ENCODE data around the gene LCA5.

LCA5 gene

DNA sequence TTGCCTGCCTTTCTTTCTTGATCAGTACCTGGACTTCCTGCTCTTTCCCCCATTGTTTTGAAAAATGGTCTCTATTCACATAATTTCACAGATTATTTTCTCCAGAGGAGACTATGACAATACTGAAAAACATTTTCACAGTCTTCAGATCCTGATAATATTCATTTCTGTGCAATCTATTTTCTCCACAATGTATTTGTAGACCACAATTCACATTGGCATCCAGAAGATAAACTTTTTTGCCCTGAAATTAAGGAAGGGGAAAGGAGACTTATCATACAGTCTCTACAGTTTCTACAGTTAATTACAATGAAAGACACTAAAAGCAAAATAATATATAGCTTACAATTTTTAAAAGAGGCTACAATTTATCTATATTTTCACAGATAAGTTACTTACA lies 18.4 kb downstream of the LCA5 start (continued):
- TF ChIP-seq ZSCAN5A (tag by site-specific recombination; IDR thresholded peaks at IDR 0.05) (no peak), ZNF362 (tag by site-specific recombination; IDR thresholded peaks at IDR 0.05) (no peak), ZNF335 (tag by site-specific recombination; conservative IDR thresholded peaks at IDR 0.05) (no peak), ZNF202 (tag by site-specific recombination; IDR thresholded peaks at IDR 0.05; ENCODE audit: borderline replicate concordance) (no peak), MZF1 (tag by site-specific recombination; IDR thresholded peaks at IDR 0.05; ENCODE audit: borderline replicate concordance) (no peak)

DNA sequence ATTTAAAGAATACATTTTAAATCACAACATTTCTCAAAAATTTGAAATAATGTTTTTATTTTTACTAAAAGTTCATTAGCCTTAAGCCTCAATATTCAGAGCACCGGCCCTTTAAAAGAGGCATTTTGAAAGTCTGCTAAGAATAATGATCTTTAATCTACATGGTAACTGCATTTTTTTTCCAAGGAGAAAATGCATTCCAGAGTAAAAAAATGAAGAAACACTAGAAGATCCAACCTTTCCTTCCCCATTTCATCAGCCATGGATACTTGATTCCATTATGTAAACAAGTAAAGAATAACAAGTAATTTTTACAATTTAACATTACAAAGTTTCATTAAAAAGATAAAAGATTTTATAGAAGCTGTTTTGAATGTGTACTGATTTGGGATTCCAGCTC lies 21.8 kb downstream of the LCA5 start:
- peaks cover 0 to 11% of the 10 kb centered on the region in 2 experiments; a peak in 1 of 3 replicates for H3K36me3 ChIP-seq (ENCODE audit: control insufficient read depth in 2 of 2, insufficient read depth in 1 of 2, low read length in 2 of 2)
- ChIA-PET POLR2A (no interaction called here), CTCF (no interaction called here)
- TF ChIP-seq, protein P1, sequence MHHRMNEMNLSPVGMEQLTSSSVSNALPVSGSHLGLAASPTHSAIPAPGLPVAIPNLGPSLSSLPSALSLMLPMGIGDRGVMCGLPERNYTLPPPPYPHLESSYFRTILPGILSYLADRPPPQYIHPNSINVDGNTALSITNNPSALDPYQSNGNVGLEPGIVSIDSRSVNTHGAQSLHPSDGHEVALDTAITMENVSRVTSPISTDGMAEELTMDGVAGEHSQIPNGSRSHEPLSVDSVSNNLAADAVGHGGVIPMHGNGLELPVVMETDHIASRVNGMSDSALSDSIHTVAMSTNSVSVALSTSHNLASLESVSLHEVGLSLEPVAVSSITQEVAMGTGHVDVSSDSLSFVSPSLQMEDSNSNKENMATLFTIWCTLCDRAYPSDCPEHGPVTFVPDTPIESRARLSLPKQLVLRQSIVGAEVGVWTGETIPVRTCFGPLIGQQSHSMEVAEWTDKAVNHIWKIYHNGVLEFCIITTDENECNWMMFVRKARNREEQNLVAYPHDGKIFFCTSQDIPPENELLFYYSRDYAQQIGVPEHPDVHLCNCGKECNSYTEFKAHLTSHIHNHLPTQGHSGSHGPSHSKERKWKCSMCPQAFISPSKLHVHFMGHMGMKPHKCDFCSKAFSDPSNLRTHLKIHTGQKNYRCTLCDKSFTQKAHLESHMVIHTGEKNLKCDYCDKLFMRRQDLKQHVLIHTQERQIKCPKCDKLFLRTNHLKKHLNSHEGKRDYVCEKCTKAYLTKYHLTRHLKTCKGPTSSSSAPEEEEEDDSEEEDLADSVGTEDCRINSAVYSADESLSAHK (tag by site-specific recombination; IDR thresholded peaks at IDR 0.05), result no peak
- TF ChIP-seq ZNF391 (tag by site-specific recombination; IDR thresholded peaks at IDR 0.05; ENCODE audit: borderline replicate concordance, low read depth), result no peak
- no peak for TF ChIP-seq RBAK (tag by site-specific recombination; IDR thresholded peaks at IDR 0.05)
- no peak for TF ChIP-seq KLF7 (tag by site-specific recombination; IDR thresholded peaks at IDR 0.05; ENCODE audit: borderline replicate concordance)
- TF ChIP-seq ZBTB6 (tag by site-specific recombination; IDR thresholded peaks at IDR 0.05), result no peak
- no peak for TF ChIP-seq ZNF121 (tag by site-specific recombination; IDR thresholded peaks at IDR 0.05)
- TF ChIP-seq ZNF148 (tag by site-specific recombination; IDR thresholded peaks at IDR 0.05; ENCODE audit: borderline replicate concordance), result no peak
- TF ChIP-seq ZNF23 (tag by site-specific recombination; IDR thresholded peaks at IDR 0.05; ENCODE audit: borderline replicate concordance), result no peak
- TF ChIP-seq, protein P2, sequence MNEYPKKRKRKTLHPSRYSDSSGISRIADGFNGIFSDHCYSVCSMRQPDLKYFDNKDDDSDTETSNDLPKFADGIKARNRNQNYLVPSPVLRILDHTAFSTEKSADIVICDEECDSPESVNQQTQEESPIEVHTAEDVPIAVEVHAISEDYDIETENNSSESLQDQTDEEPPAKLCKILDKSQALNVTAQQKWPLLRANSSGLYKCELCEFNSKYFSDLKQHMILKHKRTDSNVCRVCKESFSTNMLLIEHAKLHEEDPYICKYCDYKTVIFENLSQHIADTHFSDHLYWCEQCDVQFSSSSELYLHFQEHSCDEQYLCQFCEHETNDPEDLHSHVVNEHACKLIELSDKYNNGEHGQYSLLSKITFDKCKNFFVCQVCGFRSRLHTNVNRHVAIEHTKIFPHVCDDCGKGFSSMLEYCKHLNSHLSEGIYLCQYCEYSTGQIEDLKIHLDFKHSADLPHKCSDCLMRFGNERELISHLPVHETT (tag by site-specific recombination; IDR thresholded peaks at IDR 0.05), result no peak
- TF ChIP-seq ZNF624 (tag by site-specific recombination; IDR thresholded peaks at IDR 0.05), result no peak
- no peak for TF ChIP-seq YY2 (tag by site-specific recombination; IDR thresholded peaks at IDR 0.05)
- no peak for TF ChIP-seq ZNF146 (tag by site-specific recombination; IDR thresholded peaks at IDR 0.05)
- TF ChIP-seq WT1 (tag by site-specific recombination; IDR thresholded peaks at IDR 0.05), result no peak
- no peak for TF ChIP-seq ZNF623 (tag by site-specific recombination; IDR thresholded peaks at IDR 0.05)
- no peak for TF ChIP-seq ZNF416 (tag by site-specific recombination; IDR thresholded peaks at IDR 0.05)
- TF ChIP-seq, protein P3, sequence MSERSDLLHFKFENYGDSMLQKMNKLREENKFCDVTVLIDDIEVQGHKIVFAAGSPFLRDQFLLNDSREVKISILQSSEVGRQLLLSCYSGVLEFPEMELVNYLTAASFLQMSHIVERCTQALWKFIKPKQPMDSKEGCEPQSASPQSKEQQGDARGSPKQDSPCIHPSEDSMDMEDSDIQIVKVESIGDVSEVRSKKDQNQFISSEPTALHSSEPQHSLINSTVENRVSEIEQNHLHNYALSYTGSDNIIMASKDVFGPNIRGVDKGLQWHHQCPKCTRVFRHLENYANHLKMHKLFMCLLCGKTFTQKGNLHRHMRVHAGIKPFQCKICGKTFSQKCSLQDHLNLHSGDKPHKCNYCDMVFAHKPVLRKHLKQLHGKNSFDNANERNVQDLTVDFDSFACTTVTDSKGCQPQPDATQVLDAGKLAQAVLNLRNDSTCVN (tag by site-specific recombination; optimal IDR thresholded peaks at IDR 0.05), result no peak
- no peak for TF ChIP-seq FEZF1 (tag by site-specific recombination; IDR thresholded peaks at IDR 0.05)
- TF ChIP-seq ZNF560 (tag by site-specific recombination; IDR thresholded peaks at IDR 0.05; ENCODE audit: borderline replicate concordance), result no peak
- H3K27ac ChIP-seq (ENCODE audit: extremely low read depth, low read depth, low read length), result no peak overlapping the region
- H3K9me3 ChIP-seq (ENCODE audit: control insufficient read depth, insufficient read depth, low read depth, low read length), result no peaks in the 10 kb centered on the region
- no peaks in the 10 kb centered on the region for H3K4me1 ChIP-seq (ENCODE audit: control insufficient read depth, insufficient read depth, low read length)
- H3K4me3 ChIP-seq (ENCODE audit: low read depth, low read length), result no peak overlapping the region

Measured in HEK293 (cell line).